ENCODE results near the gene SBSN.

Gene SBSN

GRCh38 chr19:35474104-35474503 is 54.0 kb downstream of the SBSN start:
- DNase-seq (ENCODE audit: low read depth), result no peak

All from HS-27A (cell line).